ENCODE results near the gene HDAC4. TPM values are rescaled to one million over a fixed set of nuclear protein-coding genes. Genes with fewer than 3 reads are reported as not detected.

HDAC4 gene
- total RNA-seq, 1 donor from 2014 or later, result 39.0 TPM

- Mint-ChIP-seq H3K4me1 (ENCODE audit: unreplicated experiment) (no peaks in the 10 kb centered on the region), H3K9me3 (no peaks in the 10 kb centered on the region), H3K36me3 (peaks cover 7% of the 10 kb centered on the region), H3K4me3 (no peak overlapping the region), H3K27me3 (no peaks in the 10 kb centered on the region), H3K27ac (no peak overlapping the region)
- no peak for DNase-seq (ENCODE audit: extremely low spot score, unreplicated experiment)
- no peak for TF ChIP-seq CTCF (conservative IDR thresholded peaks at IDR 0.05)
These were observed 338.8 kb downstream of the HDAC4 start for GRCh38 chr2:239061824-239062570.

GRCh38 chr2:239061121-239061666 lies 339.6 kb downstream of the HDAC4 start:
- Mint-ChIP-seq H3K27me3 (no peaks in the 10 kb centered on the region), H3K9me3 (no peaks in the 10 kb centered on the region), H3K27ac (no peak overlapping the region), H3K4me3 (no peak overlapping the region), H3K36me3 (peaks cover 7% of the 10 kb centered on the region), H3K4me1 (ENCODE audit: unreplicated experiment) (no peaks in the 10 kb centered on the region)
- no peak for TF ChIP-seq CTCF (conservative IDR thresholded peaks at IDR 0.05)
- no peak for DNase-seq (ENCODE audit: extremely low spot score, unreplicated experiment)

- no peaks in the 10 kb centered on the region for H3K27me3 Mint-ChIP-seq
- no peak overlapping the region for H3K27ac Mint-ChIP-seq
- H3K9me3 Mint-ChIP-seq, result no peaks in the 10 kb centered on the region
- DNase-seq (ENCODE audit: extremely low spot score, unreplicated experiment), result no peak
- H3K36me3 Mint-ChIP-seq, result peaks cover 12% of the 10 kb centered on the region
- no peak overlapping the region for H3K4me3 Mint-ChIP-seq
- no peak for TF ChIP-seq CTCF (conservative IDR thresholded peaks at IDR 0.05)
- H3K4me1 Mint-ChIP-seq (ENCODE audit: unreplicated experiment), result no peaks in the 10 kb centered on the region
These were observed 340.1 kb downstream of the HDAC4 start for GRCh38 chr2:239060676-239061075.

- no peaks in the 10 kb centered on the region for H3K27me3 Mint-ChIP-seq
- no peak for TF ChIP-seq CTCF (conservative IDR thresholded peaks at IDR 0.05)
- peaks cover 16% of the 10 kb centered on the region for H3K36me3 Mint-ChIP-seq
- no peak overlapping the region for H3K27ac Mint-ChIP-seq
- no peak overlapping the region for H3K4me3 Mint-ChIP-seq
- no peaks in the 10 kb centered on the region for H3K4me1 Mint-ChIP-seq (ENCODE audit: unreplicated experiment)
- no peaks in the 10 kb centered on the region for H3K9me3 Mint-ChIP-seq
- DNase-seq (ENCODE audit: extremely low spot score, unreplicated experiment), result no peak
These were observed 341.0 kb downstream of the HDAC4 start for GRCh38 chr2:239059854-239060253.

GRCh38 chr2:239058766-239059165 lies 342.1 kb downstream of the HDAC4 start:
- no peak overlapping the region for H3K27ac Mint-ChIP-seq
- DNase-seq (ENCODE audit: extremely low spot score, unreplicated experiment), result no peak
- H3K4me3 Mint-ChIP-seq, result no peak overlapping the region
- no peaks in the 10 kb centered on the region for H3K9me3 Mint-ChIP-seq
- H3K27me3 Mint-ChIP-seq, result no peaks in the 10 kb centered on the region
- no peak for TF ChIP-seq CTCF (conservative IDR thresholded peaks at IDR 0.05)
- no peaks in the 10 kb centered on the region for H3K4me1 Mint-ChIP-seq (ENCODE audit: unreplicated experiment)
- peaks cover 17% of the 10 kb centered on the region for H3K36me3 Mint-ChIP-seq

Data from type B pancreatic cell (in vitro differentiated cells).